A673 (cell line): ENCODE data around the gene CABYR. TPM values are rescaled to one million over a fixed set of nuclear protein-coding genes. Genes with fewer than 3 reads are reported as not detected.

Experiments
- BruUV-seq: library from RNA; stranded (reverse); fragments of 400-500 nt; replicated peaks from 2 replicates; lab custom pipeline; 2021; lab: Mats Ljungman, UMichigan
- CTCF ChIA-PET: fragments of 300-600 bp; sonication (Branson Sonifier 250); formaldehyde crosslinking; loops from one replicate; lab custom pipeline; 2022; ENCODE audit warnings: antibody characterized with exemption; lab: Charles Lee
- POLR2A ChIA-PET: fragments of 300-600 bp; sonication (Branson Sonifier 250); formaldehyde crosslinking; loops from one replicate; lab custom pipeline; 2022; ENCODE audit warnings: antibody characterized with exemption; ENCODE audit not compliant: low non-redundant PET; lab: Charles Lee
- DNase-seq: peaks from one replicate; pipeline ENCODE4 v3.0.0-alpha.2; 2015; ENCODE audit warnings: low spot score
- H3K27ac ChIP-seq: fragments of 200-600 bp; sonication (generic); 2 replicates; pipeline ENCODE4 v1.5.1; 2016; ENCODE audit warnings: mixed run types, low read depth, mild to moderate bottlenecking, mixed read lengths, antibody characterized with exemption, low read length; ENCODE audit not compliant: poor library complexity, severe bottlenecking
- H3K27me3 ChIP-seq: fragments of 200-600 bp; sonication (generic); replicated peaks from 2 replicates; pipeline ENCODE4 v1.6.1; 2017; ENCODE audit warnings: mixed run types, low read depth, mild to moderate bottlenecking, mixed read lengths, antibody characterized with exemption, low read length; ENCODE audit not compliant: insufficient read depth, poor library complexity
- H3K36me3 ChIP-seq: fragments of 200-600 bp; sonication (generic); 2 replicates; pipeline ENCODE4 v1.6.1; 2016; ENCODE audit warnings: mixed run types, mild to moderate bottlenecking, mixed read lengths, antibody characterized with exemption, low read length; ENCODE audit not compliant: insufficient read depth, poor library complexity, severe bottlenecking
- H3K4me1 ChIP-seq: fragments of 200-600 bp; sonication (generic); 2 replicates; pipeline ENCODE4 v1.6.1; 2017; ENCODE audit warnings: mixed run types, mild to moderate bottlenecking, mixed read lengths, antibody characterized with exemption, low read length; ENCODE audit not compliant: insufficient read depth, poor library complexity, severe bottlenecking
- H3K4me3 ChIP-seq: fragments of 200-600 bp; sonication (generic); 2 replicates; pipeline ENCODE4 v1.5.1; 2016; ENCODE audit warnings: low read depth, mixed run types, mild to moderate bottlenecking, mixed read lengths, low read length; ENCODE audit not compliant: poor library complexity, severe bottlenecking
- H3K9me3 ChIP-seq: fragments of 200-600 bp; sonication (generic); 2 replicates; pipeline ENCODE4 v1.6.1; 2016; ENCODE audit warnings: mixed run types, low read depth, mild to moderate bottlenecking, mixed read lengths, antibody characterized with exemption, low read length; ENCODE audit not compliant: poor library complexity, severe bottlenecking
- CTCF ChIP-seq: fragments of 300-800, 200-600 bp; sonication (generic); conservative IDR thresholded peaks from 2 replicates; pipeline ENCODE4 v1.5.1; 2017; ENCODE audit warnings: low read depth, mild to moderate bottlenecking, antibody characterized with exemption, low read length, moderate library complexity, mixed read lengths
- EZH2 ChIP-seq: fragments of 200-600 bp; sonication (generic); IDR thresholded peaks from 2 replicates; pipeline ENCODE4 v1.6.1; 2017; ENCODE audit warnings: borderline replicate concordance, low read depth, mild to moderate bottlenecking, mixed read lengths, antibody characterized with exemption, low read length; ENCODE audit not compliant: poor library complexity, severe bottlenecking
- intact Hi-C: fragments of 100-400 bp; cut with micrococcal nuclease; formaldehyde crosslinking; loops from one replicate; pipeline ENCODE4 v1.10.0; 2022; ENCODE audit not compliant: unreplicated experiment
- total RNA-seq: library from RNA; stranded (reverse); gene quantifications from 2 replicates; pipeline ENCODE4 v1.2.3, GENCODE V29; 2021

CABYR gene
- total RNA-seq, 1 experiment from 2014 or later = 7.9 TPM

- Histone ChIP-seq H3K36me3 (no peaks in the 10 kb centered on the region), H3K27me3 (no peaks in the 10 kb centered on the region), H3K27ac (no peak overlapping the region), H3K9me3 (no peaks in the 10 kb centered on the region), H3K4me3 (no peak overlapping the region), H3K4me1 (peaks cover 2% of the 10 kb centered on the region)
- ChIA-PET CTCF (no interaction called here), POLR2A (no interaction called here)
- intact Hi-C loops = no loop called here
- no peak for DNase-seq
- TF ChIP-seq CTCF (no peak), EZH2 (no peak)
- no TSS peak for BruUV-seq
These were observed 18.2 kb upstream of the CABYR start for GRCh38 chr18:24120676-24121075.

GRCh38 chr18:24121625-24122024 lies 17.2 kb upstream of the CABYR start:
- Histone ChIP-seq H3K4me3 (no peak overlapping the region), H3K27ac (no peak overlapping the region), H3K36me3 (no peaks in the 10 kb centered on the region), H3K4me1 (no peaks in the 10 kb centered on the region), H3K9me3 (no peaks in the 10 kb centered on the region), H3K27me3 (no peaks in the 10 kb centered on the region)
- no TSS peak for BruUV-seq
- ChIA-PET CTCF (no interaction called here), POLR2A (no interaction called here)
- no peak for TF ChIP-seq EZH2
- no peak for TF ChIP-seq CTCF
- intact Hi-C loops = no loop called here
- no peak for DNase-seq

- no TSS peak for BruUV-seq
- no peak overlapping the region for H3K4me3 ChIP-seq
- intact Hi-C loops = loop anchor here (5.0 kb wide), 1 partner anchor 49 kb away; no protein-coding TSS in a partner anchor
- H3K9me3 ChIP-seq = no peaks in the 10 kb centered on the region
- TF ChIP-seq CTCF = no peak
- no peak for TF ChIP-seq EZH2
- DNase-seq = no peak
- ChIA-PET POLR2A (no interaction called here), CTCF (no interaction called here)
- H3K27me3 ChIP-seq = no peaks in the 10 kb centered on the region
- no peak overlapping the region for H3K27ac ChIP-seq
- H3K4me1 ChIP-seq = no peaks in the 10 kb centered on the region
- H3K36me3 ChIP-seq = no peaks in the 10 kb centered on the region
These were observed 12.5 kb upstream of the CABYR start for GRCh38 chr18:24126155-24126961.
